IMR-90 (cell line): ENCODE data around the gene GOLT1B.

Experiments used
- BHLHE40 ChIP-seq: fragments of 150-350 bp; IDR thresholded peaks from 2 replicates; pipeline ENCODE4 v1.6.1; 2016; ENCODE audit warnings: mild to moderate bottlenecking, low read depth, low read length
- CEBPB ChIP-seq: IDR thresholded peaks from 2 replicates; pipeline ENCODE4 v1.6.1; 2012; ENCODE audit warnings: low read depth, low read length, improper control_type of control experiment
- CHD1 ChIP-seq: IDR thresholded peaks from 2 replicates; pipeline ENCODE4 v1.6.1; 2012; ENCODE audit warnings: low read depth, low read length, improper control_type of control experiment
- MAFK ChIP-seq: IDR thresholded peaks from 2 replicates; pipeline ENCODE4 v1.6.1; 2012; ENCODE audit warnings: low read depth, low read length, improper control_type of control experiment
- MXI1 ChIP-seq: IDR thresholded peaks from 2 replicates; pipeline ENCODE4 v1.6.1; 2012; ENCODE audit warnings: low read depth, mild to moderate bottlenecking, low read length, moderate library complexity, borderline replicate concordance
- NFE2L2 ChIP-seq: fragments of 150-350 bp; IDR thresholded peaks from 2 replicates; pipeline ENCODE4 v1.6.1; 2016; ENCODE audit warnings: low read depth, mild to moderate bottlenecking, low read length
- POLR2A ChIP-seq: IDR thresholded peaks from 2 replicates; pipeline ENCODE4 v1.6.1; 2012; ENCODE audit warnings: mild to moderate bottlenecking, low read depth, low read length
- RAD21 ChIP-seq: IDR thresholded peaks from 2 replicates; pipeline ENCODE4 v1.6.1; 2012; ENCODE audit warnings: low read length, improper control_type of control experiment
- RFX5 ChIP-seq: IDR thresholded peaks from 2 replicates; pipeline ENCODE4 v1.8.0; 2012; ENCODE audit warnings: low read depth, mild to moderate bottlenecking, low read length, moderate library complexity
- SMC3 ChIP-seq: fragments of 150-350 bp; IDR thresholded peaks from 2 replicates; pipeline ENCODE4 v1.6.1; 2016; ENCODE audit warnings: low read depth, mild to moderate bottlenecking, antibody characterized with exemption, low read length, moderate library complexity
- TF ChIP-seq, protein P1 (sequence below): conservative IDR thresholded peaks from 2 replicates; pipeline ENCODE4 v1.5.1; 2012; ENCODE audit warnings: mild to moderate bottlenecking, low read depth, low read length, improper control_type of control experiment
- TF ChIP-seq, protein P2 (sequence below): fragments of 150-350 bp; IDR thresholded peaks from 2 replicates; pipeline ENCODE4 v1.6.1; 2016; ENCODE audit warnings: low read depth, mild to moderate bottlenecking, low read length, moderate library complexity, borderline replicate concordance

DNA sequence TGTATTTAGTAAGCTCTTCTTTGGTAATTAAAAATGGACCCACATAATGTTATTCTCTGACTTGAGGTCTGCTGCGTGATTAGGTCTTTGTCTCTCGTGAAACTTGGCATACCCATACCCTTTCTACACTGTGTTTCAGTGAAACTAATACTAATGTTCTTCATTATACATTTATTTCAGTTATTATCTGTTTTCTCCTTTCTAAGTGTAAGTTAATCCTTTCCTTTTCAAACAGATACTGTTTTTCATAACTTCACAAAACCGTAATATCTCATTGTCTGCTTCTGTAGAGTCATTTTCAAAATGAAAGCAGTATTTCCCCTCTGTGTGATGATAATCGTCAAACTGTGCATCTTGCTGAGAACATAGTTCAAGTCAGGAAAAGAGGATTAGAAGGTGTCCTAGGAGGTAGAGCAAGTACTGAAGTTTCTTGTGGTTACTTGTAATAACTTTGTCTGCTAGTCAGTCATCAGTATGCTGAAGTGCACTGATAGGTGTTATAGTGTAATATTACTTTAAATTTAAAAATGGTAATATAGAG lies 48.2 kb upstream of the GOLT1B start:
- TF ChIP-seq SMC3 (no peak), NFE2L2 (no peak), RAD21 (no peak), RFX5 (no peak), POLR2A (no peak), BHLHE40 (no peak), CEBPB (no peak), CHD1 (no peak), MAFK (no peak), MXI1 (no peak)
- TF ChIP-seq, protein P1, sequence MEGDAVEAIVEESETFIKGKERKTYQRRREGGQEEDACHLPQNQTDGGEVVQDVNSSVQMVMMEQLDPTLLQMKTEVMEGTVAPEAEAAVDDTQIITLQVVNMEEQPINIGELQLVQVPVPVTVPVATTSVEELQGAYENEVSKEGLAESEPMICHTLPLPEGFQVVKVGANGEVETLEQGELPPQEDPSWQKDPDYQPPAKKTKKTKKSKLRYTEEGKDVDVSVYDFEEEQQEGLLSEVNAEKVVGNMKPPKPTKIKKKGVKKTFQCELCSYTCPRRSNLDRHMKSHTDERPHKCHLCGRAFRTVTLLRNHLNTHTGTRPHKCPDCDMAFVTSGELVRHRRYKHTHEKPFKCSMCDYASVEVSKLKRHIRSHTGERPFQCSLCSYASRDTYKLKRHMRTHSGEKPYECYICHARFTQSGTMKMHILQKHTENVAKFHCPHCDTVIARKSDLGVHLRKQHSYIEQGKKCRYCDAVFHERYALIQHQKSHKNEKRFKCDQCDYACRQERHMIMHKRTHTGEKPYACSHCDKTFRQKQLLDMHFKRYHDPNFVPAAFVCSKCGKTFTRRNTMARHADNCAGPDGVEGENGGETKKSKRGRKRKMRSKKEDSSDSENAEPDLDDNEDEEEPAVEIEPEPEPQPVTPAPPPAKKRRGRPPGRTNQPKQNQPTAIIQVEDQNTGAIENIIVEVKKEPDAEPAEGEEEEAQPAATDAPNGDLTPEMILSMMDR: no peak
- TF ChIP-seq, protein P2, sequence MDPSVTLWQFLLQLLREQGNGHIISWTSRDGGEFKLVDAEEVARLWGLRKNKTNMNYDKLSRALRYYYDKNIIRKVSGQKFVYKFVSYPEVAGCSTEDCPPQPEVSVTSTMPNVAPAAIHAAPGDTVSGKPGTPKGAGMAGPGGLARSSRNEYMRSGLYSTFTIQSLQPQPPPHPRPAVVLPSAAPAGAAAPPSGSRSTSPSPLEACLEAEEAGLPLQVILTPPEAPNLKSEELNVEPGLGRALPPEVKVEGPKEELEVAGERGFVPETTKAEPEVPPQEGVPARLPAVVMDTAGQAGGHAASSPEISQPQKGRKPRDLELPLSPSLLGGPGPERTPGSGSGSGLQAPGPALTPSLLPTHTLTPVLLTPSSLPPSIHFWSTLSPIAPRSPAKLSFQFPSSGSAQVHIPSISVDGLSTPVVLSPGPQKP: no peak
